Ishikawa (cell line): ENCODE data around the gene FAM111B.

Experiments
- FOXM1 ChIP-seq: IDR thresholded peaks from 2 replicates; pipeline ENCODE4 v1.6.1; 2012; ENCODE audit warnings: low read depth, borderline replicate concordance
- NFIC ChIP-seq: IDR thresholded peaks from 2 replicates; pipeline ENCODE4 v1.6.1; 2012

- no peak for TF ChIP-seq FOXM1
- TF ChIP-seq NFIC, result no peak
These were observed 68.1 kb downstream of the FAM111B start for GRCh38 chr11:59175091-59175501.
